ENCODE results near the gene FARS2.
A peak's percentile ranks its signal among the peaks of the same experiment; 100 is the strongest.

The FARS2 gene

DNA sequence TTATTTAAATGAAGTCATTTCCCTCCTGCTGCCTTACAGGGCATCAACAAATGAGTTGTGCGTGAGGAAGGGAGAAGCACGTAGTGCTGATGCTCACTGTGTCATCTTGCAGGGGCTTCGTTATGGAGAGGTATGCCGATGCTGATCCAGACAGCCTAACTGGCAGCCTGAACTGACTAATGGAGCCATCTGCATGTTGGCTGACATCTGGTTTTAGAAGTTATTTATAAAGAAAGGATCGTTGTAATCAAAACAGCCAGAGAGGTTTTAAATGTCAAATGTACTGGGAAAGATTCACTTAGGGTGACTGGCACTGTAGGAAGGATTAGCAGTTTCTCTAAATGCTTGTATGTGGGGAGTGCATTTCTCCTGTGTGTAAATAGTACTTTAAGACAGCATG, 54.6 kb downstream of the FARS2 start:
- Histone ChIP-seq H3K27me3 (replicated peaks in 2 of 5; ENCODE audit: control insufficient read depth in 4 of 5, insufficient read depth in 5 of 5, low read length in 4 of 5) (no peaks in the 10 kb centered on the region), H3K4me1 (ENCODE audit: control extremely low read depth in 1 of 4, control insufficient read depth in 4 of 4, insufficient read depth in 4 of 4, low read length in 3 of 4) (peaks cover 0 to 11% (median 1%) of the 10 kb centered on the region in 4 experiments), H3K27ac (ENCODE audit: insufficient read depth in 1 of 2, low read depth in 1 of 2, low read length in 2 of 2, poor library complexity in 1 of 2, severe bottlenecking in 2 of 2) (no peak overlapping the region), H3K4me3 (ENCODE audit: control insufficient read depth in 1 of 7, extremely low read depth in 1 of 7, insufficient read depth in 4 of 7, low read depth in 2 of 7, low read length in 6 of 7) (no peak overlapping the region), H3K9me3 (ENCODE audit: control extremely low read depth in 1 of 5, control insufficient read depth in 4 of 5, insufficient read depth in 2 of 5, low read depth in 1 of 5, low read length in 4 of 5) (no peaks in the 10 kb centered on the region), H3K36me3 (ENCODE audit: control insufficient read depth in 4 of 4, insufficient read depth in 4 of 4, low read length in 3 of 4) (no peaks in the 10 kb centered on the region)
- no peak for DNase-seq
- CTCF ChIA-PET = no interaction called here
- POLR2A ChIA-PET = interaction anchor here (0.7 kb wide), 1 partner anchor 9 kb away, joined by 3 read pairs; no protein-coding TSS in a partner anchor
- WGBS (ENCODE audit: insufficient coverage) = 93% methylated on average over 3 of the region's 5 CpGs

DNA sequence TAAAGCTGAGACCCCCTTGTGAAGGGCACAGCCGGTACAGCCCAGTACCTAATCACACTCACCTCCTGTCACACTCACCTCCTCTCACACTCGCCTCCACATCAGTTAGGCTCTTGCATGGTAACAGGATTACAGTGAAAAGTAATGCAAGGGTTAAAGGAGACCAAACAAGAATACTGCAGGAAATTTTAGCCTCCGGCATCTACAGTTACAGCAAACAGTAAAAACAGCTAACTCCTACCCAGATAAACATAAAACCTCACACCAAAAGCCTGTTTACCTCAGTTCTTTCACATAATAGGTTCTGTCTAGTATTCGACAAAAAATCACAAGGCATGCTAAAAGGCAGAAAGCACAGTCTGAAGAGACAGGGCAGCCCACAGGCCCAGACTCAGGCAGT, 55.6 kb downstream of the FARS2 start:
- Histone ChIP-seq H3K4me1 (ENCODE audit: control extremely low read depth in 1 of 4, control insufficient read depth in 4 of 4, insufficient read depth in 4 of 4, low read length in 3 of 4) (peaks cover 0 to 11% (median 1%) of the 10 kb centered on the region in 4 experiments), H3K9me3 (ENCODE audit: control extremely low read depth in 1 of 5, control insufficient read depth in 4 of 5, insufficient read depth in 2 of 5, low read depth in 1 of 5, low read length in 4 of 5) (no peaks in the 10 kb centered on the region), H3K4me3 (ENCODE audit: control insufficient read depth in 1 of 7, extremely low read depth in 1 of 7, insufficient read depth in 4 of 7, low read depth in 2 of 7, low read length in 6 of 7) (no peak overlapping the region), H3K36me3 (ENCODE audit: control insufficient read depth in 4 of 4, insufficient read depth in 4 of 4, low read length in 3 of 4) (no peaks in the 10 kb centered on the region), H3K27ac (ENCODE audit: insufficient read depth in 1 of 2, low read depth in 1 of 2, low read length in 2 of 2, poor library complexity in 1 of 2, severe bottlenecking in 2 of 2) (no peak overlapping the region), H3K27me3 (replicated peaks in 2 of 5; ENCODE audit: control insufficient read depth in 4 of 5, insufficient read depth in 5 of 5, low read length in 4 of 5) (no peaks in the 10 kb centered on the region)
- DNase-seq = no peak
- ChIA-PET CTCF (no interaction called here), POLR2A (no interaction called here)
- WGBS (ENCODE audit: insufficient coverage) = 0% methylated on average over 1 of the region's 4 CpGs

DNA sequence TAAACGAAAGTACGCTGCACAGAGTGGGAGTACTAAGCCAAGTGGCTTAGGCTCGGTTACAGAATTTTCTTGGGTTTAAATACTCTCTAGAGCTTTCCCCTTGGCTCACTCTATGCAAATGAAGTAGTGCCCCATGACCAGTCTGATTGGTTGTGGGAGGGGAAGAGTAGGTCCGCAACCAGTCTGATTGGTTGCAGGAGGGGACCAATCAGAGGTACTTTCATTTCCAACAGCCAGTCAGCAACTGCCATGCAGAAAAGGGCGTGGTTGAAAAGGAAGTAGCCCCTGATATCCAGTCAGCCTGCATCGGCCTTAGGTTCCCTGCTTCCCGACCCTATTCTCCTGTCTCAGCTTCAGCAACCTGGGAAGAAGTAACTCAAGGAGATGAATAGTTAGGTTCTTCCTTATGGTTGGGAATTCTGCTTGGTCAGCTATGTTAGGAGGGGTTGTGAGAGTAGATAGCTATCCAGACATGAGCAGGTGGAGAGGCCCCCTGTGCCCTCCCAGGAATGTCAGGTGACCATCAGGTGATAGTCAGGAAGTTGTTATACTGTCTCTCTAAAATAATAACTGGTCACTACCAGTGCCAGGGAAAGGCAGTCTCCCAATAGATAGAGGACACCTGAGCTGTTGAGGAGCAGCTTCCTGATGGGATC, 57.4 kb downstream of the FARS2 start:
- CTCF ChIA-PET = interaction anchor here (2.2 kb wide), 1 partner anchor 13 kb away, joined by 8 read pairs; no protein-coding TSS in a partner anchor

DNA sequence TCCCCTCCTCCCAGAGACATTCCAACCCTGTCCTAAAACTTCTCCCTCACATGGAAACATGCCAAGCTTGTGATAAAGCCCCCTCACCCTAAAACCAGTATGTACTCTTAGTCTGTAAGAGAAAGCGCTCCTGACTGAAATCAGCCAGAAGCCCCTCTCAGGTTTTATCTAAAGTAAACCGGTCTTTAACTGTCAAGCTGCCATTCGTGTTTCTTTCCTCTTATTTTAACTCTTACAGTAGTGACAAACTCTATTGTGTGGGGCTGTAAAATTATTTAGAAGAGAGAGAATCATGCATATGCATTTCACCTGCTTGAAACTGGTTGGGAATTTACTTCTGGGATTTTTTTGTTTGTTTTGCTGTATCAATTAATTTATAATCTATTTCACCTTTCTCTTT, 62.7 kb downstream of the FARS2 start:
- ChIA-PET POLR2A (no interaction called here), CTCF (interaction anchor here (1.0 kb wide), 1 partner anchor 11 kb away, joined by 3 read pairs; no protein-coding TSS in a partner anchor)
- Histone ChIP-seq H3K4me3 (ENCODE audit: control insufficient read depth in 1 of 7, extremely low read depth in 1 of 7, insufficient read depth in 4 of 7, low read depth in 2 of 7, low read length in 6 of 7) (no peak overlapping the region), H3K27me3 (replicated peaks in 2 of 5; ENCODE audit: control insufficient read depth in 4 of 5, insufficient read depth in 5 of 5, low read length in 4 of 5) (no peaks in the 10 kb centered on the region), H3K4me1 (ENCODE audit: control extremely low read depth in 1 of 4, control insufficient read depth in 4 of 4, insufficient read depth in 4 of 4, low read length in 3 of 4) (no peaks in the 10 kb centered on the region), H3K9me3 (ENCODE audit: control extremely low read depth in 1 of 5, control insufficient read depth in 4 of 5, insufficient read depth in 2 of 5, low read depth in 1 of 5, low read length in 4 of 5) (peaks cover 0 to 31% (median 9%) of the 10 kb centered on the region in 5 experiments), H3K36me3 (ENCODE audit: control insufficient read depth in 4 of 4, insufficient read depth in 4 of 4, low read length in 3 of 4) (peaks cover 4 to 31% (median 9%) of the 10 kb centered on the region in 4 experiments), H3K27ac (ENCODE audit: insufficient read depth in 1 of 2, low read depth in 1 of 2, low read length in 2 of 2, poor library complexity in 1 of 2, severe bottlenecking in 2 of 2) (no peak overlapping the region)
- WGBS (ENCODE audit: insufficient coverage) = no CpG with 5 or more reads among the region's 3 CpGs
- no peak for DNase-seq

More for the DNA sequence above, 57.4 kb downstream of the FARS2 start:
- POLR2A ChIA-PET = no interaction called here
- Histone ChIP-seq H3K9me3 (ENCODE audit: control extremely low read depth in 1 of 5, control insufficient read depth in 4 of 5, insufficient read depth in 2 of 5, low read depth in 1 of 5, low read length in 4 of 5) (peaks cover 0 to 6% (median 1%) of the 10 kb centered on the region in 5 experiments), H3K27me3 (replicated peaks in 2 of 5; ENCODE audit: control insufficient read depth in 4 of 5, insufficient read depth in 5 of 5, low read length in 4 of 5) (no peaks in the 10 kb centered on the region), H3K36me3 (ENCODE audit: control insufficient read depth in 4 of 4, insufficient read depth in 4 of 4, low read length in 3 of 4) (peaks cover 0 to 5% (median under 1%) of the 10 kb centered on the region in 4 experiments), H3K4me3 (ENCODE audit: control insufficient read depth in 1 of 7, extremely low read depth in 1 of 7, insufficient read depth in 4 of 7, low read depth in 2 of 7, low read length in 6 of 7) (no peak overlapping the region), H3K27ac (ENCODE audit: insufficient read depth in 1 of 2, low read depth in 1 of 2, low read length in 2 of 2, poor library complexity in 1 of 2, severe bottlenecking in 2 of 2) (no peak overlapping the region), H3K4me1 (ENCODE audit: control extremely low read depth in 1 of 4, control insufficient read depth in 4 of 4, insufficient read depth in 4 of 4, low read length in 3 of 4) (peaks cover 0 to 11% (median 1%) of the 10 kb centered on the region in 4 experiments)
- no peak for DNase-seq
- WGBS (ENCODE audit: insufficient coverage) = 92% methylated on average over 4 of the region's 7 CpGs

DNA sequence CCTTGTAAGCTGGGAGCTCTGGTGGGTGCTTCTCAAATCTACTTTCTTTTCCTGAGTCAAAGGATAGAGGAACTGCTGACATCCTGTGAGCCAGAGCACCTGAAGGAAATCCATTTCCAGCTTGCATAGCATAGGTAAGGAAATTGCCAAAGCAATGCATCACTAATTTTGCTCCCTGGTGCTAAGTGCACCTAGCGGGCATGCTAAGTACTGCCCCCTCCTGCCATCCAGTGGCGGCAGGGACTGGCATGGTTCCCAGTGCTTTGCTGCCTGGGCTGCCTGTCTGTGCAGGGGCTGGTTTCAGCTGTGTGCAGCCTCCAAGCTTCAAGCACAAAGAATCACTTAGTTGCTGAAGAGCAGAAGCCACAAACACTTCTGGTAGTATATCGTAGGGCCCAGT, 63.9 kb downstream of the FARS2 start:
- ChIA-PET CTCF (interaction anchor here (1.0 kb wide), 1 partner anchor 10 kb away, joined by 3 read pairs; no protein-coding TSS in a partner anchor), POLR2A (interaction anchor here (0.6 kb wide), 1 partner anchor 9 kb away, joined by 3 read pairs; no protein-coding TSS in a partner anchor)
- DNase-seq = no peak
- no peak overlapping the region for H3K4me3 ChIP-seq (ENCODE audit: control insufficient read depth in 1 of 7, extremely low read depth in 1 of 7, insufficient read depth in 4 of 7, low read depth in 2 of 7, low read length in 6 of 7)
- 93% methylated on average over 2 of the region's 3 CpGs for WGBS (ENCODE audit: insufficient coverage)
- peaks cover 4 to 31% (median 9%) of the 10 kb centered on the region in 4 experiments for H3K36me3 ChIP-seq (ENCODE audit: control insufficient read depth in 4 of 4, insufficient read depth in 4 of 4, low read length in 3 of 4)
- H3K4me1 ChIP-seq (ENCODE audit: control extremely low read depth in 1 of 4, control insufficient read depth in 4 of 4, insufficient read depth in 4 of 4, low read length in 3 of 4) = no peaks in the 10 kb centered on the region
- H3K27me3 ChIP-seq (replicated peaks in 2 of 5; ENCODE audit: control insufficient read depth in 4 of 5, insufficient read depth in 5 of 5, low read length in 4 of 5) = no peaks in the 10 kb centered on the region
- H3K9me3 ChIP-seq (ENCODE audit: control extremely low read depth in 1 of 5, control insufficient read depth in 4 of 5, insufficient read depth in 2 of 5, low read depth in 1 of 5, low read length in 4 of 5) = peaks cover 0 to 31% (median 9%) of the 10 kb centered on the region in 5 experiments
- no peak overlapping the region for H3K27ac ChIP-seq (ENCODE audit: insufficient read depth in 1 of 2, low read depth in 1 of 2, low read length in 2 of 2, poor library complexity in 1 of 2, severe bottlenecking in 2 of 2)

DNA sequence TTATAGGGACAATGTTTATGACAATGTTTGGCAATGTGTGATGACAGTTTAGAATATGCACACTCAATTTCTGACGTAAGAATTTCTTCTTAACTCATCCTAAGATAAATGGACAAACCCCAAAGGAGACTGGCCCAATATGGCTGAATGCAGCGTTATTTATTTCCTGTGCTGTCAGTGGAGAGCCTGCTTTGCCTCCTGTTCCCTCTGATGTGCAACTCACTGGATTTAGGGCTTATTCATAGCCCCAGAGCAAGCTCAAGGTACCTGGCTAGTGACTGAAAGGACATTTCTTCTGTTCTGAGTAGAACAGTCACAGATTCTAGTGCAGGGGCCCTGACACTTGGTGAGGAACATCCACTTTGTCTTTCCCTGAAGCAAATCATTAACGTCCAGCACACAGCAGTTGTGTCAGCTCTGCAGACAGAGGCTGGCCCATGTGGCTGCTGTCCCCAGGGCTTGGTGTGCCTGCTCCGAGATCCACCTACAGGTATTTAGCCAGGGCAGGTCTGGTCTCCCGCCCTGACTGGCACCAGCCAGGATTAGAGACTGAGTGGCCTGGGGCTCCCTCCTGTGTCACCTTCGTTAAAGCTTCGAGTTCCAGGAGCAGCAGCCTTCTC, 64.8 kb downstream of the FARS2 start:
- no peaks in the 10 kb centered on the region for H3K4me1 ChIP-seq (ENCODE audit: control extremely low read depth in 1 of 4, control insufficient read depth in 4 of 4, insufficient read depth in 4 of 4, low read length in 3 of 4)
- H3K27ac ChIP-seq (ENCODE audit: insufficient read depth in 1 of 2, low read depth in 1 of 2, low read length in 2 of 2, poor library complexity in 1 of 2, severe bottlenecking in 2 of 2) = no peak overlapping the region
- H3K9me3 ChIP-seq (ENCODE audit: control extremely low read depth in 1 of 5, control insufficient read depth in 4 of 5, insufficient read depth in 2 of 5, low read depth in 1 of 5, low read length in 4 of 5) = peaks cover 0 to 31% (median 9%) of the 10 kb centered on the region in 5 experiments
- peaks cover 4 to 31% (median 9%) of the 10 kb centered on the region in 4 experiments for H3K36me3 ChIP-seq (ENCODE audit: control insufficient read depth in 4 of 4, insufficient read depth in 4 of 4, low read length in 3 of 4)
- H3K4me3 ChIP-seq (ENCODE audit: control insufficient read depth in 1 of 7, extremely low read depth in 1 of 7, insufficient read depth in 4 of 7, low read depth in 2 of 7, low read length in 6 of 7) = no peak overlapping the region
- 92% methylated on average over 6 of the region's 7 CpGs for WGBS (ENCODE audit: insufficient coverage)
- no peaks in the 10 kb centered on the region for H3K27me3 ChIP-seq (replicated peaks in 2 of 5; ENCODE audit: control insufficient read depth in 4 of 5, insufficient read depth in 5 of 5, low read length in 4 of 5)
- ChIA-PET CTCF (no interaction called here), POLR2A (no interaction called here)
- no peak for DNase-seq

DNA sequence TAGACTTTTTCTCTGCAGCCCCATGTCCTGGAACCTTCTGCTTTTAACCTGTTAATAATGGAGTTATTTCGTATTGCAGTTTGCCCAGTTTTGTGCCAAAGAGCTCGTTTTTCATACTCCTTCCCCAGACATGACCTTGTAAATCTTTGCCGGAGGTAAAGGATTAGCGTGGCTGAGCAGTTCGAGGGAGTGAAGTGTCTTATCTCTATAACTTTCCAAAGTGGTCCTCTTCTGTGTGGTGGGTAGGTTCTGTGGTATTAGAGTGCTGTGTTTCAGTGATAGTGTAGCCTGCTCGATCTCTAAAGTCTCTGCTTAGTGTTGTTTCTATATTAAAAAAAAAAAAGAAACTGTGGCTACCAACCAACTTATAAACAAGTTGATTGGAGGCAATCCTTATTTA, 67.5 kb downstream of the FARS2 start:
- H3K27ac ChIP-seq (ENCODE audit: insufficient read depth in 1 of 2, low read depth in 1 of 2, low read length in 2 of 2, poor library complexity in 1 of 2, severe bottlenecking in 2 of 2) = no peak overlapping the region
- peak in 1 of 3 donors; percentile 16 for DNase-seq
- 100% methylated on average over 3 of the region's 6 CpGs for WGBS (ENCODE audit: insufficient coverage)
- no peaks in the 10 kb centered on the region for H3K27me3 ChIP-seq (replicated peaks in 2 of 5; ENCODE audit: control insufficient read depth in 4 of 5, insufficient read depth in 5 of 5, low read length in 4 of 5)
- peaks cover 0 to 24% (median 6%) of the 10 kb centered on the region in 5 experiments for H3K9me3 ChIP-seq (ENCODE audit: control extremely low read depth in 1 of 5, control insufficient read depth in 4 of 5, insufficient read depth in 2 of 5, low read depth in 1 of 5, low read length in 4 of 5)
- ChIA-PET POLR2A (no interaction called here), CTCF (no interaction called here)
- peaks cover 2 to 25% (median 9%) of the 10 kb centered on the region in 4 experiments for H3K36me3 ChIP-seq (ENCODE audit: control insufficient read depth in 4 of 4, insufficient read depth in 4 of 4, low read length in 3 of 4)
- no peaks in the 10 kb centered on the region for H3K4me1 ChIP-seq (ENCODE audit: control extremely low read depth in 1 of 4, control insufficient read depth in 4 of 4, insufficient read depth in 4 of 4, low read length in 3 of 4)
- no peak overlapping the region for H3K4me3 ChIP-seq (ENCODE audit: control insufficient read depth in 1 of 7, extremely low read depth in 1 of 7, insufficient read depth in 4 of 7, low read depth in 2 of 7, low read length in 6 of 7)
